Colonic mucosa (tissue), 4 donors: ENCODE results near the gene NISCH. TPM values are rescaled to one million over a fixed set of nuclear protein-coding genes. Genes with fewer than 3 reads are reported as not detected.

Experiments
- DNase-seq: peaks from one replicate; pipeline ENCODE4 v3.0.0-alpha.2; 2020
- H3K27ac ChIP-seq: fragments of 200-600 bp; one replicate; pipeline ENCODE4 v1.8.0; 2021
- H3K27me3 ChIP-seq: fragments of 200-600 bp; one replicate; pipeline ENCODE4 v1.8.0; 2021
- H3K36me3 ChIP-seq: fragments of 200-600 bp; one replicate; pipeline ENCODE4 v1.8.0; 2021
- H3K4me1 ChIP-seq: fragments of 200-600 bp; one replicate; pipeline ENCODE4 v1.8.0; 2021; ENCODE audit warnings: mild to moderate bottlenecking
- H3K4me3 ChIP-seq: fragments of 200-600 bp; one replicate; pipeline ENCODE4 v1.8.0; 2021
- H3K9ac ChIP-seq, 2 donors: one replicate each; pipeline ENCODE4 v1.7.0; 2013; ENCODE audit warnings: control low read depth in 2 of 2, low read depth in 2 of 2, low read length in 2 of 2
- H3K9me3 ChIP-seq: fragments of 200-600 bp; one replicate; pipeline ENCODE4 v1.8.0; 2021
- CTCF ChIP-seq: fragments of 200-600 bp; IDR thresholded peaks from one replicate; pipeline ENCODE4 v1.8.0; 2022; ENCODE audit warnings: antibody characterized with exemption, mild to moderate bottlenecking
- intact Hi-C: fragments of 100-400 bp; cut with DNase I; formaldehyde crosslinking; loops from one replicate; pipeline ENCODE4 v1.14.1; 2022
- total RNA-seq, 2 donors: library from RNA; stranded (reverse); fragmentation: NEBNext Ultra II Directional in 1 of 2; extraction: Animal tissue kit (Norgen Biotek cat#: 25700) in 1 of 2; gene quantifications; one replicate each; pipeline ENCODE4 v1.2.1, GENCODE V29; 2021
- donor health status: healthy.
- donor health status: DM: no; HTN: no; CAD: no.
- donor health status: DM: no; HTN: no; CAD: no.

The NISCH gene
- total RNA-seq, 2 donors from 2014 or later, result 43.2 to 60.5 TPM

DNA sequence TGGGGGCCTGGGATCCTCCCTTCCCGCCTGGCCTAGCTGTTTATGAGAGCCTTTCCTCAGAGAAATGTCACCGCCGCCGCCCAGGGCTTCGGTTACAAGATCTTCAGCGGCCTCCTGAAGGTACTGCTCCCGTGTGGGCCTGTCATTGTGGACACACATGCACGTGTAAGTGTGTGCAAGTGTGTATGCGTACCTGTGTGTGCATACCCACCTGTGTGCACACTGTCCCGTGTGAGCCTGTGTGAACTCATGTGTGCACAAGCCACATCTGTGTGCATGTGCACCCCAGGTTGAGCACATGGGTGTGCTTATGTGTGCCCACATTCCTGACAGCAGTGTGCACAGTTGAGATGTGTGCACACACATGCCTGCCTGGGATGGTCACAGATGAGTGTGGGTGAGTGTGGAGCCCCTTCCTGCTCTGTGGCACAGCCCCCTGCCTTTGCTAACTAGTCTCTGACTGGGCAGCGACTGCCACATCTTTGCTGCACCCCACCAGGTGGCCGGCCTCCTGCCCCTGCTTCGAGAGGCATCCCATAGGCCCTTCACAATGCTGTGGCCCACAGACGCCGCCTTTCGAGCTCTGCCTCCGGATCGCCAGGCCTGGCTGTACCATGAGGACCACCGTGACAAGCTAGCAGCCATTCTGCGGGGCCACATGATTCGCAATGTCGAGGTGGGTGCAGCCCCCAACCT is 64.2 kb downstream of the NISCH start:
- intact Hi-C loops, result no loop called here
- no peak for DNase-seq
- no peak overlapping the region for H3K4me3 ChIP-seq
- no peaks in the 10 kb centered on the region for H3K4me1 ChIP-seq
- no peaks in the 10 kb centered on the region for H3K9me3 ChIP-seq
- no peak for TF ChIP-seq CTCF
- H3K27ac ChIP-seq, result no peak overlapping the region
- H3K9ac ChIP-seq, result no peak overlapping the region
- H3K27me3 ChIP-seq, result no peaks in the 10 kb centered on the region
- no peaks in the 10 kb centered on the region for H3K36me3 ChIP-seq

GRCh38 chr3:52520141-52520667 is 64.8 kb downstream of the NISCH start:
- DNase-seq, result no peak
- H3K9ac ChIP-seq, result no peak overlapping the region
- no peak for TF ChIP-seq CTCF
- intact Hi-C loops, result no loop called here
- no peaks in the 10 kb centered on the region for H3K36me3 ChIP-seq
- H3K27me3 ChIP-seq, result no peaks in the 10 kb centered on the region
- H3K9me3 ChIP-seq, result no peaks in the 10 kb centered on the region
- H3K4me3 ChIP-seq, result no peak overlapping the region
- no peak overlapping the region for H3K27ac ChIP-seq
- H3K4me1 ChIP-seq, result no peaks in the 10 kb centered on the region

DNA sequence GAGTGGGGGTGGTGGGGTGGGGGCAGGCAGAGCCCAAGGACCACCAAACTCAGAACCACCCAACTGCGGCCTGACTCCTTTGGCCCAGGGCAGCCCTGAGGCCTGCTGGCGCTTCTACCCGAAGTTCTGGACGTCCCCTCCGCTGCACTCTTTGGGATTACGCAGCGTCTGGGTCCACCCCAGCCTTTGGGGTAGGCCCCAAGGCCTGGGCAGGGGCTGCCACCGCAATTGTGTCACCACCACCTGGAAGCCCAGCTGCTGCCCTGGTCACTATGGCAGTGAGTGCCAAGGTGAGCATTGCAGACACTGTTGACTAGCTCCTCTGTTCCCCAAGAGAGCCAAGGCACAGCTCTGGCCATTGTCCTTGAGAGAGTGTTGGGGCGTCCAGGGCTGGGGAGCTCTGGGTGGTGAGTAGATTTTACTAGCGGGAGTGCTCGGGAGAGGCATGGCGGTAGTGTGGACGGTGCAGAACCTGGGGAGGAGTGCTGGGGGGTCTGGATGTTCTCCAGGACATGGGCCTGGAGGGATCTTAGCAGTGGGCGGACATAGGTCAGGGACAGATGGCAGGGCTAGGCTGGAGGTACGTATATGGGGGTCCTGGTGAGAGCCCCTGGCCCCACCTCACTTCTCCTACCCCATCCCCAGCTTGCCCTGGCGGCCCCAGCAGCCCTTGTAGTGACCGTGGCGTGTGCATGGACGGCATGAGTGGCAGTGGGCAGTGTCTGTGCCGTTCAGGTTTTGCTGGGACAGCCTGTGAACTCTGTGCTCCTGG is 65.5 kb downstream of the NISCH start:
- no peak overlapping the region for H3K27ac ChIP-seq
- no peaks in the 10 kb centered on the region for H3K4me1 ChIP-seq
- intact Hi-C loops, result no loop called here
- H3K9ac ChIP-seq, result no peak overlapping the region
- DNase-seq, result no peak
- H3K4me3 ChIP-seq, result no peak overlapping the region
- no peaks in the 10 kb centered on the region for H3K27me3 ChIP-seq
- H3K36me3 ChIP-seq, result no peaks in the 10 kb centered on the region
- TF ChIP-seq CTCF, result no peak
- no peaks in the 10 kb centered on the region for H3K9me3 ChIP-seq

- H3K4me1 ChIP-seq, result no peaks in the 10 kb centered on the region
- intact Hi-C loops, result no loop called here
- no peak overlapping the region for H3K4me3 ChIP-seq
- no peak for DNase-seq
- H3K36me3 ChIP-seq, result no peaks in the 10 kb centered on the region
- H3K9me3 ChIP-seq, result no peaks in the 10 kb centered on the region
- TF ChIP-seq CTCF, result no peak
- H3K27me3 ChIP-seq, result no peaks in the 10 kb centered on the region
- no peak overlapping the region for H3K27ac ChIP-seq
- no peak overlapping the region for H3K9ac ChIP-seq
Observed at GRCh38 chr3:52521488-52521824, 66.1 kb downstream of the NISCH start.

GRCh38 chr3:52521881-52522650 is 66.7 kb downstream of the NISCH start:
- Histone ChIP-seq H3K27me3 (no peaks in the 10 kb centered on the region), H3K4me1 (no peaks in the 10 kb centered on the region), H3K4me3 (no peak overlapping the region), H3K27ac (no peak overlapping the region), H3K9ac (no peak overlapping the region), H3K36me3 (no peaks in the 10 kb centered on the region), H3K9me3 (no peaks in the 10 kb centered on the region)
- no peak for DNase-seq
- intact Hi-C loops, result no loop called here
- TF ChIP-seq CTCF, result no peak
